SKM-1 (cell line): ENCODE measurements around the gene ATXN10.

Experiments used
- DNase-seq: peaks from one replicate; lab custom pipeline; 2025; ENCODE audit not compliant: unreplicated experiment; lab: John Stamatoyannopoulos, UW

ATXN10 gene

DNA sequence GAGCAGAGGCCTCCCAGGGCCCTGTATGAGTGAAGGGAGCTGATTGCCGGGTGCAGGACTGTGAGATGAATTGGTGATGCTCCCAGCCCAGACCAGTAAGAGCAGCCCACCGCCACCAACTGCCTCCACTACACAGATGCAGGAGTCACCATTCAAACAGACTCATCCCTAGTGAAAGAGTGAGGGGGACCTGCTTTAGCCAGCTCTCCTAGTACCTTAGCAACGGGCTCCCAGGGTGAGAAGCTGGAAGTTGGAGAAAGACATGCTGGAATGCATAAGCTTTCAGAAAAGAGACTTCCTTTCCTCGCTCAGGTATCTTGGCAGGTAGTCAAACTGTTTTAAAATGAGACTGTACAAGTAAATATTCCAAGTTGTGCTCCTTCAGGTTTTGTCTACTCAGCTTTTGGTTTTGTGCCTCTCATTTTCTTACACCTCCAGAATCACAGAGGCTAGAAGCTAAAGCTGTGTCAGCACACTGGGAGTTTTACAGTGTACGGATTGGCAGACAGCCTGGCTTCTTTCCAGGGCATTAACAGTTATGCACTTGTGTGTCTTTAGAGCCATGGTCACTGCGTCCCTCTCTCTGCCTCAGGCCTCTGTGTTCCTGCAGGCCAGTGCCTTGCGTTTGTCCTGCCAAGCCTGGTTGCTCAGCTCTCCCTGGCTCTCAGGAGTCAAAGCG, 146.2 kb downstream of the ATXN10 start:
- DNase-seq: no peak

DNA sequence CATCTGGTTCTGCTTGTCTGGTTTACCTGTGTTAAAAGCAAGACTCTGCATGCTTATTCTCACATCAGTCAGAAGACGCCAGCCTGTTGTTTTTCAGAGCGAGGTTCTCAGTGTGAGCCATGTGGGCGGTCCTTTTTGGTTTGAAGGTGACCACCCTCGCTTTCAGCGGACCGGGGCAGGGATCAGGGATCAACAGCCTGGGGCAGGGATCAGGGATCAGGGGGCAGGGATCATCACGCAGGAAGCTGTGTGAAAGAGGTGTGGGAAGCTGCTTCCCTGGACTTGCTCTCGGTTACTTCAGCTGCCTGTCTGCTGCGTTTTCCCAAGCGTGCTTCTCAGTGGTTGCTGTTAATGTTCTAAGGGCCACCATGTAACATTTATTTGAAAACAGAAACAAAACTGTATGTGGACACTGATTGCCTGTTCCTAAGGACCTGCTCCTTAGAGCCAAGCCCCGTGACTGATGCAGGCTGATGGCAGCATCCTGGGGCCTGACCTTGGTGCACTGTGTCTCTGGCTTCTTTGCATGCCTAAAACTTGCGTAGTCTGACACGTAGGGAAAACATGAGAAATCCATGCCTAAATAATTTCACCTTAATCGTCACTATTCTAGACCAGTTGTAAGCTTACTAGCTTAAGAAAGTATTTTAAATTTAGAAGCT, 146.9 kb downstream of the ATXN10 start:
- no peak for DNase-seq

DNA sequence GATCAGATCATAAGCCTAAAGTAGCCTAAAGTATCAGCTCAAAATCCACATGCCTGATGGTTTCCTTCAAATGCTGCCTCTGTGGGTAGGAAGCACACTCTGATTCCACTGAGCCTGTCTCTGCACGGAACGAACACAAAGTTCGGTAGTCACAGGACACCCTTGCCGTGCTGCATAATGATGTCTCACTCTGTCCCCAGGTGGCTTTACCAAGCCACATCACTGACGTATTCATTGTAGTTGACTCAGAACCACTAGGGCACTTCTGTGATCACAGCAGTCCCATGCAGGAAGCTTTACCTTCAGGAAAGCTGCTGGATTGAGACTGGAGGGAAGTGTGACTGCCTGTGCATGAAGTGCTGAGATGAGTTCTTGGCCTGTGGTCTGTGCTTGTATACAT, 147.7 kb downstream of the ATXN10 start:
- DNase-seq: no peak

DNA sequence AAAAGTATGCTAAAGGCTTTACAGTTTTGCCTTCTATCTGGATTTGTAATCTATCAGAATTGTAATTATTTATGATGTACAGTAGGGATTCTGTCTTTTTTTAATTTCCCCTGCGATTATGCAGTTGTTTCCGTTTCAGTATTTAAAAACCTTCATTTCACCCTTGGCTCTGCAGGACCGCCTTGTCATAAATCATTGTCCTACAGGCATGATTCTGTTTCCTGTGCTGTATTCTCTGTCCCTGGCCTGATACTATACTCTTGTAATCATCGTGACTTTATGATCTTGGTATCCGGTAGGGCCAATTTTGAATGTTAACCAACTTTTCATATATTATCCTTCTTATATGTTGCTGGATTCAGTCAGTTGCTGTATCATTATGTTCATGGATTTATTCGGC, 151.7 kb downstream of the ATXN10 start:
- no peak for DNase-seq

DNA sequence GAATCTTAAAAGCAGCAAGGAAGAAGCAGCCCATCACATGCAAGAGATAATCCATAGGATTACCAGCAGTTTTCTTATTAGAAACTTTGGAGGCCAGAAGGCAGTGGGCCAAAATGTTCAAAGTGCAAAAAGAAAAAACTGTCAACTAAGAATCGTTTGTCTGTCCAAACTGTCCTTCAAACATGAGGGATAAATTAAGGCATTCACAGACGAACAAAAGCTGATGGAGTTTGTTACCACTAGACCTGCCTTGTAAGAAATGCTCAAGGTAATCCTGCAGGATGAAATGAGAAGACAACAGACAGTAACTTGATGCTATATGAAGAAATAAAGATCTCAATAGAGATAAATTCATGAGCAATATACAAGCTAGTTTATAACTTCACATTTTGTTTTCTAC, 154.9 kb downstream of the ATXN10 start:
- DNase-seq: no peak

DNA sequence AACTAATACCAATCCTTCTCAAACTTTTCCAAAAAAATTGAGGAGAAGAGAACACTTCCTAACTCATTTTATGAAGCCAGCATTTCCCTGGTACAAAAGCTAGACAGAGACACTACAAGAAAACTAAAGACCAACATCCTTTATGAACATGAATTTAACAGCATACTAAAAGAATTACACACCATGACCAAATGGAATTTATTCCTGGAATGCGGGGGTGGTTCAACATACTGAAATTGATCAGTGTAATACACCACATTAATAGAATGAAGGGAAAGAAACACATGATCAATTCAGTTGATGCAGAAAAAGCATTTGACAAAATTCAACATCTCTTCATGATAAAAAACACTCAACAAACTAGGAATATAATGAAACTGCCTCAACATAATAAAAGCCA, 157.2 kb downstream of the ATXN10 start:
- no peak for DNase-seq

DNA sequence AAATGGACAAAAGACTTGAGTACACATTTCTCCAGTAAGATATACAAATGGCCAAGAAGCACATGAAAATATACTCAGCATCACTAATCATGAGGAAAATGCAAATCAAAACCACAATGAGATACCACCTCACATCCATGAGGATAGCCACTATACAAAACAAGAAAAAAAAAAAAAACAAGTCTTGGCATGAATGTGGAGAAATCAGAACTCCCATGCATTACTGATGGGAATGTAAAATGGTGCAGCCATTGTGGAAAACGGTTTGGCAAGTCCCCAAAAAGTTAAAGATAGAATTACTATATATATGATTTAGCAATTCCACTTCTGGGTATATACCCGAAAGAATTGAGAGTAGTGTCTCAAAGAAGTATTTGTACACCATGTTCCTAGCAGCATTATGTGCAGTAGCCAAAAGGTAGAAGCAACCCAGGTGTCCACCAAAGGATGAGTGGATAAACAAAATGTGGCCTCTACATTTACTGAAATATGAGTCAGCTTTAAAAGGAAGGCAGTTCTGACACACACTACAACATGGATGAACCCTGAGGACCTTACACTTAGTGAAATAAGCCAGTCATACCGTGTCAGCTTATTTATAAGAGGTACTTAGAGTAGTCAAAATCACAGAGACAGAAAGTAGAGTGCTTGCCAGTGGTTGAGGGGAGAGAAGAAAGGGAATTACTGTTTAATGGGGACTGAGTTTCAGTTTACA, 159.1 kb downstream of the ATXN10 start:
- no peak for DNase-seq

DNA sequence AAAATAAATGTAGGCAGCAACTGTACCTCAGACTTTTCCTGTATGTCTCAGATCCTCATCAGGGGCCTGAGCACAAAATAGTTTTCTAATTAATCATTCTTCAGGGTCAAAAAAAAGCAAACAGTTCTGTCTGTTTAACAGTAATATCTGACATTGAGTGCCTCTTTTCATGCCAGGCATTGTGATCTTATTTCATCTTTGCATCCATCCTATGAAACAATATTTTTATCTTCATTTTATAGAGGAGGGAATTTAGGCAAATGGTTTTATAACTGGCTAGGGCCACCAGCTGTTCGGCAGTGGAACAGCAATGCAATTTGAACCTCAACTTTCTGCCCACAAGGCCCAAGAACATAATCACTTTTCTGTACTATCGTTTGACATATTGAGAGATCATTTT, 159.8 kb downstream of the ATXN10 start:
- no peak for DNase-seq

DNA sequence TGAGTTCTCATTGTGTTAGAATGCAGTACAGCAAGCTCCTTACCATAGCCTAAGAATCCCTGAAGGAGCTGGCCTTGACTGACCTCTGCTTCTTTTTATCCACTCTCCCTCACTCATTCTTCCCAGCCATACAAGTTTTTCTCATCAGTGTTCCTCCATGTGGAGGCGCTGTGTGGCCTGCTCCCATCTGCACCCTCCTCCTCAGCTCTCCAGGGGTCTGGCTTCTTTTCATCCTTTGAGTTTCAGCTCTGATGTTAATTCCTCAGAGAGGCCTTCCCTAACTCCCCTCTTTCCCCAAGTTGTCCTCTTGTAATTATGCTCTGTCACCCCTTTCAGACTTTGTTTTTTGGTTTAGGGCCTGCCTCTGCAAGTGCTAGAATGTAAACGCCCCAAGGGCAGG, 160.5 kb downstream of the ATXN10 start:
- no peak for DNase-seq

DNA sequence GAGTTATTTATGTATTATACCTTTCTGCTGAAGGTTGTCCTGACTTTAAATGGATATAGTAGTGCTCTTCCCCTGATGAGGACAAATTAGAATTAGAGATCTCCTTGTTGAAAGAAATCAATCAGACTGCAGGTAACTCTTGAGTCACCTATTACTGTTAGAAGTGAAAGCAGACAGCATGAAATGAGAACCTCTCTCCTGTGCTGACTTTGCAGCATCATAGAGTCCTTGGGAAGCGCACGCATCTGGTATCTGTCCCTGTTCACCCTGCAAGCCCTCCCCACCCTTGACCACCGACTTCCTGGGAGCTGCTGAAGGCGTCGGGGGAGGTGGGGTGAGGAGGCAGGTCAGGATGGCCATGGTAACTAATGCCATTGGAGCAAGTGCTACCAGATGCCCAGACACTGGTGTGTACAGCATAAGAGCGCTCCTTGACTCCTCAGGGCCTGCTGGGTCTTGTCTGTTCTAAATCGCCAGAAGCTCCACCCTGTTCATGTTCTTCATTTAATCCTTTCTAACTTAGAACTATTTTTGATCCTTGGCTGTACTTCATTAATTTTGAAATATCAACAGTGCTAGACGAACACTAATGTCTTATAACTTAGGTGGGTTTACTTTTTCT, 161.4 kb downstream of the ATXN10 start:
- DNase-seq: no peak

DNA sequence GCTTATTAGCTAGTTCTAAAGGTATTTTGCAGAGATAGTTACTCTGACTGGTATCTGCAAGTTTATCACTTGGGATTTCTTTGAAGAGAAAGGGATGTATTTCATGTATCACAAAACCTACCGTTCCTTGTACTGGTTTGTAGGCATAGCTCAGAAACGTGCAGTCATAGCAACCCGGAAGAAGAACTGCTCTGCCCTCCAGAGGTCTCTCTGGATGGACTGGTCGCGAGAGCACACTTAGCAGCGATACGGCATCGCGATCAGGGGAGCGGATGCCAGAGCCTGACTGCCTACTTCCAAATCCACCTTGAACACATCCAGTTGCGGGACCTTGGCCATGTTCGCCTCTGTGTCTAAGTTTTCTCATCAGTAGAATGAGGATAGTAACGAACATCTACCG, 162.0 kb downstream of the ATXN10 start:
- no peak for DNase-seq

DNA sequence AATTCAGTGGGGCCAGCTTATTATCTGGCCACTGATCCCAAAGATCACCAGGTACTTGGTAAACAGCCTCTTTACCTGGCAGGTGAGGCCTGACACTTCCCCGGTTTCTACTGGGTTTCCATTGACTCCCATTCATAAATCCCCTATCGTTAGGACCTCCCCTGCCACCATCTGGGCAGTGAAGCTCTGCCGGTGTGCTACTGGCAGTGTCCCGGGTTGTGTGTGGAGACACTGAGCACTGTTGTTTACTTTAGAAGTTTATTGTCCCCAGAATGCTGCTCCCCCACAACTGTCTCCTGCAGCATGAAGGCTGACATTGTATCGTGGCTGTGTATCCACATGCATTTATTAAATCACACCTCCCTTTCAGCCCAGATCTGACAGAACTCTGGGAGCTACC, 162.6 kb downstream of the ATXN10 start:
- DNase-seq: no peak

DNA sequence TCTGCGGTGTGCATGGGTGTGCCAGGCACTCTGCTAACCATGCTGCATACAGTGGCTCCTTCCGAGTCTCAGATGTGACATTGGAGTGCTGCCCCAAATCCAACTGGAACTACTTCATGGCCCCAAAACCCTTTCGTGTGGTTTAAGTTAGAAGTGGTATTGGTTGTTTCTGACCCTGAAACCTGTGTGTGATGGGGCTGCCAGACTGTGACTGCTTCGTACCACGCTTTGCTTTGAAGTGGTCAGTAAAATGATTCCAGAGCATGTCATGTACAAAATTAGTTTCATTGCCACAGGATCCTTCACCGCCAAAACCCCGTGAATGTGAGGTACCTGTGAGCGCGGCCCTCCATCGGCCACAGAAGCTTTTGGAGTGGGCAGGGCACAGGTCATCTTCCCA, 163.2 kb downstream of the ATXN10 start:
- DNase-seq: no peak

DNA sequence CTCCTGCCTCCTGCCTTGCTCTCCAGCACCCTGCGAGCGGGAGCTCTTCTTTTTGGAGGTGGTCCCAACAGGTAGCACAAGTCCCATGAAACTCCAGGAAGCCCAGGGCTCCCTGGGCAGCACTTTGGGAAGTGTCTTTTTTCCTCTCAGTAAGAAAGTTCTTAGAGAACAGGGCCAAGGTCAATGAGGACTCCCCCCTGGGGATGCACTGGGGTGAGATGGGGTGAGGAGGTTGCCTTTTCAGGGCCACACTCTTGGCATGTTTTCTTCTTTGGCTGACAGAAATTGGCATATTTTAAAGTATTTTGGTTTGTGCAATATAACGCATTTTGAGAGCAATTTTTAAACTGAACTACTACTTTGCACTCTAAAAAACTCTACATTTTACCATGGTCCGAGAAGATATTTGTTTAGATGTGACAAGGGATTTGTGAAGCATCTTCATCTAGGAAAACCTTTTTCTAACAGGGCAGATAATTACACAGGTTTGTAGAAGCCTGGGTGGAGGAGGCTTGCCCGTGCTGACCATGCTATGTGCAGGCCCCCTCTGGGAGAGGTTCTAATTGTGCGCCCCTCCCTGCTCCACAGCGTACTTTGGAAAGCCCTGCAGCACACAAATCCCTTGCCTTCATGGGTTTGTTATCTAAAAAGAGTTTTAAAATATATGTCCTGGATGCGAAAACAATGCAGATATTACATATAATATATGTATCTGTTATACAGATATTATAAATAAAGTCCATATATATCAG, 165.0 kb downstream of the ATXN10 start:
- DNase-seq: no peak

DNA sequence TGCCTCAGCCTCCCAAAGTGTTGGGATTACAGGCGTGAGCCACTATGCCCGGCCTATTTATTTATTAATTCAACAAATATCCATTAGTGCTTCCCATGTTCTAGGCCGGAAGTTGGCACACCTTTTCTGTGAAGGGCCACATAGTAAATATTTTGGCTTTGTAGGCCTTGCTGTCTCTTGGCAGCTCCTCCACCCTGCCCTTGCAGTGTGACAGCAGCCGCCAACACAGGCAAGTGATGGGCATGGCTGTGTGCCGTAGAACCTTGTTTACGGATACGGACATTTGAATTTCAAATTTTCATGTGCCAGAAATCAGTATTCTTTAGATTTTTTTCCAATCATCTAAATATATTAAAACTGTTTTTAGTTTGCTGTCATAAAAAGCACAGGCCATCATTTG, 165.9 kb downstream of the ATXN10 start:
- no peak for DNase-seq

DNA sequence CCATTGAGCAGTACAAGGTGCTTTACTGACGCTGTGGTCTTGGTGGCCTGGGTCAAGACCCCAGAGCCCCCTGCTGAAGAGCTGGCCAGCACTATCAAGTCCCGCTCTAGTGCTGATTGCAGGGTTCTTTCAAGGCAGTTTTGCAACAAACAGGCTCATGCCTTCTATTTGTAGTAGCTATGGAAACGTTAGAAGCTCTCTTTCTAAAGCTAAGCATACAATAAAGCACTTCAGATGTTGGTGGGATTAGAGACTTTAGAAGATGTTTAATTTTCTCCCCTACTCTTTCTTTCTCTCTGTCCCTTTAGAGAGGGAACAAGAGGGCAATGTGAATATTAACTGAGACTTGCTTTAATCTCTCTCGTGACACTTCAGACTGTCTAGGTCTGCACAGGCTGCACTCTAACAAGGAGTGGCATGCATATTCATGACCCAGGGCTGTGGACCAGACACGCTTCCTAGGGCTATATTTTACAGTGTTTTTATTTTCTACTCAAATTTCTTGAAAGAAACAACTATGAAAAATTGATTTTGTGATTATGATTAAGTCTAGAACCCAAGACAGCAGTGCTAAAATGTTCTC, 166.8 kb downstream of the ATXN10 start:
- no peak for DNase-seq

DNA sequence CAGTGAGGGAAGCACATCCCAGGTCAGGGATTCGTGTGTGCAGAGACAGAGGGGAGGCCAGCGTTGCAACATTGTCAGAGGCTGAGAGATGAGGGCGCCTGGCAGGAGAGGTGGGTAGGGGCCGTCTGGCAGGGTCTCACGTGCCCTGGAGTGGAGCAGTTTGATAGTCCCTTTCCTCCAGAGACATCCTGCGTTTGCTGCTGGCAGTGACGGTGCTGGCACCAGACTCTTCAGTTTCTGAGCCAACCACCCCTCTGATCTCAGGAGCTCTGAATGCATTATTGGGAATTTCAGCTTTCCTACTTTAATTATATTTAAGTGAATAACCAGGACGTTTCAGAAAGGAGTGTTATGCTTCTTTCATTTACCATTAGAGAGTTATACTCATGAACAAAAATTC, 168.8 kb downstream of the ATXN10 start:
- DNase-seq: no peak

DNA sequence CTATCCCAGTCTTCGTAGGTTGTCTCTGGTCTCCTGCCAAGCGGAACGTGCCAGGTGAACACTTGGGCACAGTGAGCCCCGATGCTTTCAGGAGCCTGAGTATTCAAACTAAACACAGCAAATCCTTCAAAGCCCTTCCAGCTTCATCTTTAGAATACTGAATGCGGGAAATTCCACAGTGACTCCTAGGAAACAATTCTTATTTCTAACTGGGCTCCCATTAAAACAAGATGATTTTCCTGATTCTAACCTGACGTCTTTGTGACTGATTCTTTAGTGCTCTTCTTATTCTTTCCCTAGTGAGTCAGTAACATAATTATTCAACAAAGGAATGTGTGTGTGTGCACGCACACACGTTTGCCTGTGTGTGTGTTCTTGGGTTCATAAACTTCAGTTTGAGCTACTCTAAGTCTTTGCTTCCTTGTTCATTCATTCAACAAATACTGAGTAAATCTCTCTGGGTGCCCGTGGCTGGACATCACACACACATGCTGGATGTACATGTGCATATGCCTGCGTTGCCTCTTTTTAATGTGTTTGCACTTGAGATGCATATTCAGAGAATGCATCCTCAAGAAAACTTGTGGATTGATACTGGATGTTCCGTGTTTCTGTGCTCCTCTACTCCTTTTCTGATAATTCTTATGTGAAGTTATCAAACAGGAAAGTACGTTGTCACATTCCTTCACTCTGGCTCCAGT, 170.8 kb downstream of the ATXN10 start:
- no peak for DNase-seq

DNA sequence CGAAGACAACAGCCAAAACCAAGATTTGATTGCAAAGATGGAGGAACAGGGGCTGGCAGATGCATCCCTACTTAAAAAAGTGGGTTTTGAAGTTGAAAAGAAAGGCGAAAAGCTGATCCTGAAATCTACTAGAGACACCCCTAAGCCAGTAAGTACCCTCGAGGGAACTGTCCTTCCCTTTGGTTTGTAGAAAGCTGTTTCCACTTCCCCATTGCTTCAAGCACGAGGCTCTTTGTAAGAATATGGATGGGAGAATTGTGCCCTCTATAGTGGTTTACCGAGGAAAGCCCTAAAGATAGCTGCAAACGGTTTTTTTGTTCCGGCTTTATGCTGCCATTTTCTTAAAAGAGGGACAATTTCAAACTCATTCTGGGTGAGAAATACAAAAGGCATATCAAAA, 171.4 kb downstream of the ATXN10 start:
- no peak for DNase-seq

DNA sequence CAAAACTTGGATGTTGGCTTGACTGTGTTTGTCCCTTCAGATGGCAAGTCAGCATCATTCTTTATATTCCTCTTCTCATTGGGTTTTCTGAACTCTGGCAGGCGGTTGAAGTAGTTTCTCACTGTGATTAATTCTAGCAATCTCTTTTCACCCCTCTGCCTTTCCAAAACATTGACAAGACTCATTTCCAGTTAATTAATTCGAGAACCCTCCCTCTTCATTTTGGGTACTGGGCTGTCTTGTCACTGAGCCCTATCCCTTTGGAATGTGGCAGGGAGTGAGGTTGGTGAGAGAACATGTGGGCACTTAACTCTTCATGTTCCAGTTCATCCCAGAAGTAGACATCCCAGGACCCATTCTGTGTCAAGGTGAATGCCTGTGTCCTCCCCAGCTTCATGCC, 172.4 kb downstream of the ATXN10 start:
- no peak for DNase-seq
